Esophagus squamous epithelium (tissue), 4 donors: ENCODE measurements around the gene TULP4.

ENCODE experiments used
- POLR2A ChIP-seq, 4 donors: fragments of 450-650 bp; IDR thresholded peaks; one replicate each; pipeline ENCODE4 v1.6.1; 2017; ENCODE audit warnings: antibody characterized with exemption in 4 of 4, mild to moderate bottlenecking in 4 of 4, moderate library complexity in 3 of 4
- TF ChIP-seq, protein P1 (sequence below), 6 experiments: fragments of 450-650 bp in 4 of 6; fragments of 200-600 bp in 2 of 6; sonication (generic) in 2 of 6; IDR thresholded peaks; one replicate each; pipeline ENCODE4 v1.5.1; 2016 to 2019; ENCODE audit warnings: antibody characterized with exemption in 6 of 6, mild to moderate bottlenecking in 4 of 6, moderate library complexity in 4 of 6

DNA sequence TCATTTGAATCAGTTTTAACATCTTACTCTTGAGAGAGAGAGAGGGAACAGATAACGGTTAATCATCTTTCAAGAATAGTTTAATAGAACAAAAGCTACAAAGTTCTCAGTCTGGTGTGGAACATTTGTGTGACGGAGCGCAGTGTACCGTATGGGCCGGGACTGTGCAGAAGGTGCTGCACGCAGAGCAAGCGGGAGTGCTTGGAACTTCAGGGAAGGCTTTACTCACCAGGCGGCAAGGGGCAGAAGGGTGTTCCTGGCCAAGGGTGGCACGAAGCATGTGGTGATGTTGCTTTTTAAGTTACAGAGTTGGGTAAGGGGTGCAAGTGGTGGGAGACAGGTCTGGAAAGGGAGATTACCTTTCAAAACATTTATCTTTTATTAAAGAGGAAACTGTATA, 95.7 kb downstream of the TULP4 start:
- TF ChIP-seq, protein P1, sequence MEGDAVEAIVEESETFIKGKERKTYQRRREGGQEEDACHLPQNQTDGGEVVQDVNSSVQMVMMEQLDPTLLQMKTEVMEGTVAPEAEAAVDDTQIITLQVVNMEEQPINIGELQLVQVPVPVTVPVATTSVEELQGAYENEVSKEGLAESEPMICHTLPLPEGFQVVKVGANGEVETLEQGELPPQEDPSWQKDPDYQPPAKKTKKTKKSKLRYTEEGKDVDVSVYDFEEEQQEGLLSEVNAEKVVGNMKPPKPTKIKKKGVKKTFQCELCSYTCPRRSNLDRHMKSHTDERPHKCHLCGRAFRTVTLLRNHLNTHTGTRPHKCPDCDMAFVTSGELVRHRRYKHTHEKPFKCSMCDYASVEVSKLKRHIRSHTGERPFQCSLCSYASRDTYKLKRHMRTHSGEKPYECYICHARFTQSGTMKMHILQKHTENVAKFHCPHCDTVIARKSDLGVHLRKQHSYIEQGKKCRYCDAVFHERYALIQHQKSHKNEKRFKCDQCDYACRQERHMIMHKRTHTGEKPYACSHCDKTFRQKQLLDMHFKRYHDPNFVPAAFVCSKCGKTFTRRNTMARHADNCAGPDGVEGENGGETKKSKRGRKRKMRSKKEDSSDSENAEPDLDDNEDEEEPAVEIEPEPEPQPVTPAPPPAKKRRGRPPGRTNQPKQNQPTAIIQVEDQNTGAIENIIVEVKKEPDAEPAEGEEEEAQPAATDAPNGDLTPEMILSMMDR (IDR thresholded peaks at IDR 0.05) = no peak
- TF ChIP-seq POLR2A (IDR thresholded peaks at IDR 0.05) = no peak
